GOT3 (cell line): Measurements from ENCODE around the gene UBE2E2.

Source experiments
- DNase-seq: peaks from one replicate; lab custom pipeline; 2025; ENCODE audit warnings: mixed read lengths; lab: John Stamatoyannopoulos, UW

The UBE2E2 gene

DNA sequence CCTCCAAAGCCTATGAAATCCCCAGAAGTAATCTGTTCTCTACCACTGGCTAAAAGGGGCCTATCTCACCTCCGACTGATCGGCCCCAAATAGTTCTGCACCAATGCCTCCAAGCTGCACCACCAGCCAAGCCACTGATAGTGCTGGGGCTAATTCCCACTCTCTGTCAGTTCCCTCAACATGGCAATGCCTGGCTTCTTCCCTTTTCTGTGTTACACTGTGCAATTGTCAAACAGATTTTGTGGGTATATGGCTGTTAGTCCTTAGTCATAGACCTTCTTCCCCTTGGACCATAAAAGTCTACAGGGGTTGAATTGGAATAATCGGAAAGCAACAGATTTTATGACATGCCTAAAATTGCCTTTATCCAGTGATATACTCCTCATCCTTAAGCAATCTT, 9.3 kb upstream of the UBE2E2 start:
- no peak for DNase-seq

DNA sequence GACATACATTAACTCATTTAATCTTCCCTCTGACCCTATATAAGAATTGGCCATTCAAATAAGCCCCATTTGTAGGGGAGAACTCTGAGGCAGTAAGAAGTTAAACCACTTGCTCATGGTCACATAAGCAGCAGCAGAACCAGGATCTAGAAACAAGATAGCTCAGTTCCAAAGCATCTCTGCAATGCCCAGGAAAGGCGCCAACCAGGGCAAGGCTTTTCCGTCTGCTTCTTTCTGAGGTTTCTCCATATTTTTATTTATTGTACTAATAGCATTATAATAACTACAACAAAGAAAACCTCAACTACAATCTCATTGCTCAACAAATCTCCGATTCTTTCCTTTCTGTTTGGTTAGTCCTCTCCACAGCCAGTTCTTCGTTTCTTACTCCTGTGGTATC, 4.3 kb upstream of the UBE2E2 start:
- DNase-seq = no peak

DNA sequence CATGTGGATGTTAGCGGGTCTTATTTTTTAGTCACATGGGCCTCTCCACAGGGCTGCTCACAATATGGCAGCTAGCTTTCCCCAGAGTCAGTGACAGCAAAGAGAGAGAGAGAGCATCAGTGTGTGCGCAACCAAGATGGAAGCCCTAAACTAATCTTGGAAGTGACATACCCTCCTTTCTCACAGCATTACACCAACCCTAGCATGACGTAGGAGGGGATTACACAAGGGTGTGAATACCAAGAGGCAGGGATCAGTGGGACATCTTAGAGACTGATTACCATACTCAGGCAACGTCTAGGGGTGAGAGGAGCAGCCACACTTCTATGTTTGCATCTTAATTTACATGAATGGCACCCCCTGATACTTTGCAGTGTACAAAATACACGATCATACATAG, 3.5 kb upstream of the UBE2E2 start:
- DNase-seq = no peak

- DNase-seq = no peak
These were observed 1.8 kb upstream of the UBE2E2 start for GRCh38 chr3:23201154-23201838.

DNA sequence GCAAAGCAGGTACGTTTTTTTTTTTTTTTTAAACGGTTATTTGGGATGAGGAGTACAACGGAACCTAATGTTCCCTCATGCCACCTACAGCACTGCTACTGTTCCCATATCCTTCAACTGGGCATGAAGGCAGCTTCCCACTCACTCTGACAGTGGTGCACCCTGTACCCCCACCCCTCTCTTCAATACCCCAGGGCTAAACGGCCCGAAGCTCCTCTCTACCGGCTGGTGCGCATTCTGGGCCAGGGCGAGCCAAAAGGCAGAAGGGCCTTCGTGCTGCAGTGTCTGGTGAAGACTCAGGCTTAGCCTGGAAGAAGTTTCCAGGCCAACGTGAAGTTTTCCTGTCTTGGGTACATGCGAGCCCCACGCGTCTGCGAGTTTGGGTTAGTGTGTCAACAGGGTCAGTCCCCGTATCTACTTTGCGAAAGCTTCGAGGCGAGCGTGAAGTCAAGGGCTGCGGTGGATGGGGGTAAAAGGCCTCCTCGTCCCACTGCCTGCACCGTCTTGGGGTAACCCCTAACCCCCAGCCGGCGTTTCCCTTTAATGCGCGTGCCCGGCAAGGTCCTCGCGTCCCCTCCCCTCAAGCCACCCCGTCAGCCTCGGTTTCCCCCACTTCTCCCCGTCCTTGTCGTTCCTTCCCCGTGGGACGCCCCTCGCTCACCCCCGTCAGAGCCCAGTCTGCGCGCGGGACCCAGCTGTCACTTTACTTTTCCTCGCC, 765 bp upstream of the UBE2E2 start:
- DNase-seq = no peak

- DNase-seq = no peak
These were observed 692 bp downstream of the UBE2E2 start for GRCh38 chr3:23203708-23204330.

DNA sequence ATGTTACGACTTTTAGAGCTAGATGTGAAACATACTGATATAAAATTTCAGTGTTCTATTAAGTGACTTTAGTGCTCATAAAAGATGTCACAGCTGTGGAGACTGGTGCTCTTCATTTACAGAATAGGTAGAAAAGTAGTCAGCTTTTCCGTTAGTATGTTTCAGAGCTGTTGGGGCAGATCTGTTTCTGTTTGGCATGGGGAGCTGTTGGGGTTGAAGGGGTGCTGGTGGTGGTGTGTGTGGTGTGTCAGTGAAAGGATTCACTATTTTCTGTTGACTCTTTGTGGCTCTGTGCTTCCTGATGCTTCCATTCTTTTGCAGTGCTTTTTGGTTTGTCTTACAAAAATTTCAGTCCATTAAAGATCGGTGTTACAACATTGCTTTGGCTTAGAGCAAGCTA, 3.2 kb downstream of the UBE2E2 start:
- no peak for DNase-seq

- DNase-seq = no peak
These were observed 6.0 kb downstream of the UBE2E2 start for GRCh38 chr3:23209103-23209502.

GRCh38 chr3:23209747-23210487, 6.8 kb downstream of the UBE2E2 start:
- no peak for DNase-seq

DNA sequence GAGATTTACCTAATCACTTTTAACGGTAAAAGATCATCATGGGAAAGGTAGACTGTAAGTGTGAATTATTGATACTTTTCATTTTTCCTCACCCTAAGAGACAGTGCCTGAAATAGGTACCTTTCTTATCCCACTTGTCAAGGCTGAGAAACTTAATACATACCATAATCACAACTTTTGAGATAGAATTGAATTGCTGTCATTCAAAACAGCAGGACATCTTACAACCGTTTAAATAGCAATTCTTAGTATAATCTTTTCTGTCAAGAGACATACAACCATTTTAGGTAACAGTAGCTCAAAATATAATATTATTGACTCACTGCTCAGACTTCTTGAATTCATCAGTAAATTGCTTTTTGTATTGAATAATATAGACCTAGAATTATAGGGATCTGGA, 10.7 kb downstream of the UBE2E2 start:
- no peak for DNase-seq

DNA sequence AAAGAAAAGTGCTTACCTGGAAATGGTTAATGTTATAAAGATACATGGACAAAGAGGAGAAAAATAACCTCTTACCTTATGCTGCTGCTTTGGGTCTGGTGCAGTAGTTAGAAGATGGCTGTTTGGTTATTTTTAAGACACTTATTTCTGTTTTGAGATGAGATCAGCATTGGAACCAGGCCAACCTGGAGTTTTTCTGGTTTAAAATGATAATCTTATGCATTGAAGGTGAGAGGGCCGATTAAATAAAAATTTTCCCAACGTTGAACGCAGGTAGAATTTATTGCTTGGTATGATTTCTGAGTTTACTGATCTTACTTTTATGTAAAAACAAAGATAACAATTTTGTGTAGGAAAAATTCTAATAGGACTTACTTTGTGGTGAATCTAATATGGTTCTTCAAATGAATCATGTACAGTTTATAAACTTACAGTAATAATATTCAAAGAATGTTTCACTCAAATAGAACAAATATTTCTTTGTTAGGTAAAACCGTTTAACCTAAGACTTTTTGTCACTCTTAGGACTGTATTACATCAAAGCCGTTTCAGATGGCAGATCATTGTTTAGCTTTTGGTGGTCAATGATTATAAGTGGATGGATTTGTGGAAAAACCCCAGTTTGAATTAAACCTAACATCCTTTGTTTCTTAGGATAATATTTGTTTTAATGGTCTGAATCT, 14.9 kb downstream of the UBE2E2 start:
- no peak for DNase-seq

DNA sequence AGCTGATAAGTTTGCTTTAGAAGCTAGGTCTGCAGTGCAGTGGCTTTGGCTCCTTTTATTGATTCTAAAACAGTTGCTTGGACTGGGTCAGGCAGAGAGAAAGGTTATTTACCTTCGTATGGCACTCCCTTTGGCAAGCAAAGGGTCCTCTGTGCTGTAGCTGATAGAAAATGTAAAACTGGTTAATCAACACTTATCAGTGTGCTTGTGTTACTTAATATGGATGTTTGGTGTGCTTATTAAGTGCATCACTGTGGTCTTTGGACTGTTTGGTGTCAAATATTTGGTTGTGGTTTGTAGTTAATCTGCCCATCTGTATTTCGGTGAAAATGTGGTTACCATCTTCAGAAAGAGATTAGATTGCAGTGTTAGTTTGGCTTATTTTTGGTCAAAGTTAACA, 16.0 kb downstream of the UBE2E2 start:
- DNase-seq = no peak

GRCh38 chr3:23219552-23219951, 16.4 kb downstream of the UBE2E2 start:
- no peak for DNase-seq

- no peak for DNase-seq
These were observed 18.0 kb downstream of the UBE2E2 start for GRCh38 chr3:23221136-23221535.

- DNase-seq = no peak
These were observed 28.9 kb downstream of the UBE2E2 start for GRCh38 chr3:23232016-23232415.

DNA sequence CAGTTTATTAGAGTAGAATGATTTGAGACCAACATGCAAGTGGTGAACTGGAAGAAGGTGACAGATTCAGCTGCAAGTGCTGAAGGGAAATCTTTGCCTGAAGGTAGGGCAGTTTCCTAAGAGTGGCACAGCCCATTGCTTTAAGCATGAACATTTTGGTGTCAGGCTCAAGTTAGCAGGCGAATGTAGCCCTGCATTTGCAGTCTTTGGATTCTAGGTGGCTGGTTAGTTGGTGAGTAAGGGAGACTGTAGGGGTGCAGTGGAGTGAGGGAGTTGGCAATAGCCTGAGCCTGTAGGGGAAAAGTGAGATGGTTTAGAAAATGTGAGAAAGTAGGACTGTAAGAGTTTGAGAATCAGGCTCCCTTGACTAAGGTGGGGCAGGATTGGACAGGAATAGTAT, 29.7 kb downstream of the UBE2E2 start:
- DNase-seq = no peak

GRCh38 chr3:23235264-23235663, 32.1 kb downstream of the UBE2E2 start:
- no peak for DNase-seq

- DNase-seq = no peak
These were observed 33.8 kb downstream of the UBE2E2 start for GRCh38 chr3:23236890-23237289.

DNA sequence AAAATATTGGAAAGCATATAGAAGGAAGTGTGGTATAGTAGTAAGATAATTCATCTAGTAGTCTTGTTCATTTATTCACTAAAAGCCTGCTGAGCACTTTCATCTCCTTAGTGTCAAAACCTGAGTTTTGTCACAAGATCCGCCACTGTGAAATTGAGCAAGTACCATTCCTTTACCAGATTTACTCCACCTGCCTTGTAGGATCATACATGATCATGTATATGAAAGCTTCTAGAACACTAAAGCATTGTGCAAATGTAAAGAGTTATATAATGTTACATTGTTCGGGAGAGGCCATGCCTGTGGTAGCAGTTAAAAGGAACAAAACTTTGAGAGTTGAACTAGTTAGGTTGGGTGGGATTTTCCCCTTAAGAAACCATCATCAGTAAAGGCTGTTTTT, 35.0 kb downstream of the UBE2E2 start:
- DNase-seq = no peak

DNA sequence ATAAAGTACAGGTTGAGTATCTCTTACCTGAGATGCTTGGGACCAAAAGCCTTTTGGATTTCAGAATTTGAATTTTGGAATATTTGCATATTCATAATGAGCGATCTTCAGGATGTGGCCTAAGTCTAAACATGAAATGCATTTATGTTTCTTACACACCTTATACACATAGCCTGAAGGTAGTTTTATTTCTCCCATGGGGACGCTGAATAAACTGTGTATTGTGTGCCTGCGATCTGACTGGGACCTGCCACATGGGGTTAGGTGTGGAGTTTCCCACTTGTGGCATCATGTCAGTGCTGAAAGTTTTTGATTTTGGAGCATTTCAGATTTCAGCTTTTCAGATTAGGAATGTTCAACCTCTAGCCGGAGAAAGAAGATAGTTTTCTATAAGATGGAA, 35.5 kb downstream of the UBE2E2 start:
- DNase-seq = no peak

- DNase-seq = no peak
These were observed 36.3 kb downstream of the UBE2E2 start for GRCh38 chr3:23239211-23240068.
